Parathyroid adenoma (tissue), 2 donors: ENCODE results near the gene ZWILCH.
"Not testable (repeated sequence)": the region's sequence is repeated elsewhere in the genome, so short reads cannot be mapped to it uniquely, and the experiment has no call there.

Experiments
- H2AFZ ChIP-seq: fragments of 300-600 bp; sonication (generic); one replicate; pipeline ENCODE4 v1.7.0; 2017; ENCODE audit warnings: antibody characterized with exemption, mild to moderate bottlenecking
- H3K27ac ChIP-seq: fragments of 300-600 bp; sonication (generic); one replicate; pipeline ENCODE4 v1.7.0; 2017
- H3K27me3 ChIP-seq: fragments of 300-600 bp; sonication (generic); one replicate; pipeline ENCODE4 v1.7.0; 2017; ENCODE audit warnings: low read length; ENCODE audit not compliant: control insufficient read depth, insufficient read depth
- H3K36me3 ChIP-seq: fragments of 300-600 bp; sonication (generic); one replicate; pipeline ENCODE4 v1.7.0; 2017; ENCODE audit warnings: low read length; ENCODE audit not compliant: control insufficient read depth, insufficient read depth
- H3K4me1 ChIP-seq: fragments of 300-600 bp; sonication (generic); one replicate; pipeline ENCODE4 v1.7.0; 2017; ENCODE audit warnings: control low read depth
- H3K4me2 ChIP-seq: fragments of 300-600 bp; sonication (generic); one replicate; pipeline ENCODE4 v1.7.0; 2017; ENCODE audit warnings: low read length
- H3K4me3 ChIP-seq: fragments of 300-600 bp; sonication (generic); one replicate; pipeline ENCODE4 v1.7.0; 2017; ENCODE audit warnings: low read depth, low read length
- H3K79me2 ChIP-seq: fragments of 300-600 bp; sonication (generic); one replicate; pipeline ENCODE4 v1.7.0; 2017; ENCODE audit warnings: control low read depth
- H3K9ac ChIP-seq: fragments of 300-600 bp; sonication (generic); one replicate; pipeline ENCODE4 v1.7.0; 2017; ENCODE audit warnings: mild to moderate bottlenecking
- H3K9me3 ChIP-seq: fragments of 300-600 bp; sonication (generic); one replicate; pipeline ENCODE4 v1.7.0; 2017; ENCODE audit warnings: low read length; ENCODE audit not compliant: control insufficient read depth
- TF ChIP-seq, protein P1 (sequence below): fragments of 300-600 bp; sonication (generic); IDR thresholded peaks from one replicate; pipeline ENCODE4 v1.7.0; 2017; ENCODE audit warnings: antibody characterized with exemption, mild to moderate bottlenecking
- donor health status: primary hyperparathyroidism.

The ZWILCH gene

GRCh38 chr15:66588971-66589370, 83.8 kb downstream of the ZWILCH start:
- Histone ChIP-seq H3K4me3 (no peak overlapping the region), H3K4me1 (no peaks in the 10 kb centered on the region), H2AFZ (no peak overlapping the region), H3K27ac (no peak overlapping the region), H3K9me3 (no peaks in the 10 kb centered on the region), H3K9ac (no peak overlapping the region), H3K27me3 (no peaks in the 10 kb centered on the region), H3K79me2 (no peaks in the 10 kb centered on the region), H3K36me3 (no peaks in the 10 kb centered on the region), H3K4me2 (no peak overlapping the region)
- TF ChIP-seq, protein P1, sequence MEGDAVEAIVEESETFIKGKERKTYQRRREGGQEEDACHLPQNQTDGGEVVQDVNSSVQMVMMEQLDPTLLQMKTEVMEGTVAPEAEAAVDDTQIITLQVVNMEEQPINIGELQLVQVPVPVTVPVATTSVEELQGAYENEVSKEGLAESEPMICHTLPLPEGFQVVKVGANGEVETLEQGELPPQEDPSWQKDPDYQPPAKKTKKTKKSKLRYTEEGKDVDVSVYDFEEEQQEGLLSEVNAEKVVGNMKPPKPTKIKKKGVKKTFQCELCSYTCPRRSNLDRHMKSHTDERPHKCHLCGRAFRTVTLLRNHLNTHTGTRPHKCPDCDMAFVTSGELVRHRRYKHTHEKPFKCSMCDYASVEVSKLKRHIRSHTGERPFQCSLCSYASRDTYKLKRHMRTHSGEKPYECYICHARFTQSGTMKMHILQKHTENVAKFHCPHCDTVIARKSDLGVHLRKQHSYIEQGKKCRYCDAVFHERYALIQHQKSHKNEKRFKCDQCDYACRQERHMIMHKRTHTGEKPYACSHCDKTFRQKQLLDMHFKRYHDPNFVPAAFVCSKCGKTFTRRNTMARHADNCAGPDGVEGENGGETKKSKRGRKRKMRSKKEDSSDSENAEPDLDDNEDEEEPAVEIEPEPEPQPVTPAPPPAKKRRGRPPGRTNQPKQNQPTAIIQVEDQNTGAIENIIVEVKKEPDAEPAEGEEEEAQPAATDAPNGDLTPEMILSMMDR = no peak

DNA sequence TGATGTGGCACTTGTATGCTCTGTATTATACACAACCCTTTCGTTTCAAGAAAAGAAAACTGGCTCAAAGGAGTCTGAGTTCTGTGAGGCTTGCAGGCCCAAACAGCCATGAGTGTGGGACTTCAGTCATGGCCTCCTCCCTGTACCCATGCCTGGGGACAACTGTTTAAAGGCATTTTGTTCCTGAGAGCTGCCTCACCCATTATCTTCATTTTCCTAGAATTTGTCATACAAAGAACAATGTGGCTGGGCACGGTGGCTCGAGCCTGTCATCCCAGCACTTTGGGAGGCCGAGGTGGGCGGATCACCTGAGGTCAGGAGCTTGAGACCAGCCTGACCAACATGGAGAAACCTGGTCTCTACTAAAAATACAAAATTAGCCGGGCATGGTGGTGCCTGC, 84.3 kb downstream of the ZWILCH start:
- H2AFZ ChIP-seq, H3K27ac ChIP-seq, H3K36me3 ChIP-seq, H3K27me3 ChIP-seq, H3K4me3 ChIP-seq, H3K4me1 ChIP-seq, H3K9me3 ChIP-seq, H3K4me2 ChIP-seq, H3K9ac ChIP-seq, H3K79me2 ChIP-seq: not testable (repeated sequence)

GRCh38 chr15:66590435-66590834, 85.3 kb downstream of the ZWILCH start:
- Histone ChIP-seq H2AFZ (no peak overlapping the region), H3K27me3 (no peaks in the 10 kb centered on the region), H3K9me3 (no peaks in the 10 kb centered on the region), H3K36me3 (no peaks in the 10 kb centered on the region), H3K9ac (no peak overlapping the region), H3K4me1 (no peaks in the 10 kb centered on the region), H3K4me2 (no peak overlapping the region), H3K4me3 (no peak overlapping the region), H3K79me2 (no peaks in the 10 kb centered on the region), H3K27ac (no peak overlapping the region)
- TF ChIP-seq, protein P1 = no peak

- Histone ChIP-seq H3K79me2 (no peaks in the 10 kb centered on the region), H3K9me3 (no peaks in the 10 kb centered on the region)
- TF ChIP-seq, protein P1 = no peak
These were observed 86.3 kb downstream of the ZWILCH start for GRCh38 chr15:66591322-66591862.

DNA sequence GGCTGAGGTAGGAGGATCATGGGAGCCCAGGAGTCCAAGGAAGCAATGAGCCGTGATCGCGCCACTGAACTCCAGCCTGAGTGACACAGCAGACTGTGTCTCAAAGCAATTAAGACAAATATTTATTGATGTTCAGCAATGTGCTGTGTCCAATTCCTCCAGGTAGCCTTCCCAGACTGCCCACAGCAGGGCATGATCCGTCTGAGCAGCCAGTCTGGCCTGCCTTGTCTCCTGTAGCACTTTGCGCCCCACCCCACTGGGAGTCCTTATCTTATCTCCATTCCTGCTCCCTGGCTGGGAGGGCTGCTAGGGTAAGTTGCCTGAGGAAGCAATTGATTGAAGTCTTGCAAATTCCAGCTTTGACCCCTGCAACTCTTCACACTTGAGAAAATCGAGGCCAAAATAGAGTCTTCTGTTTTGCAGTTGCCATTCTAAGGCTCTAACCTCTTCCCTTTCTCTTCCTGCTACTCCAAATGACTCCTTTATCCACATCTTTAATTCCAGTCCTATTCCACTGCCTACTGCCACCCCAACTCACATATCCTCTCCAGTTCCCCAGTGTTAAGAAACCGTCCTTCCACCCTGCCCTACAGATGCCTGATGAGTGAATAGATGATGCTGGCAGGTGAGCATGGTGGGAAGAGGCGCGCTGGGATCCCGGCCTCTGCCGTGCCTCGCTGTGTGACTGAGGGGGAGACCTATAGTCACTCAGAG, 87.5 kb downstream of the ZWILCH start:
- Histone ChIP-seq H3K9ac (no peak overlapping the region), H3K27me3 (no peaks in the 10 kb centered on the region), H2AFZ (no peak overlapping the region), H3K9me3 (no peaks in the 10 kb centered on the region), H3K79me2 (no peaks in the 10 kb centered on the region), H3K27ac (no peak overlapping the region), H3K4me3 (no peak overlapping the region), H3K4me2 (no peak overlapping the region), H3K36me3 (no peaks in the 10 kb centered on the region), H3K4me1 (no peaks in the 10 kb centered on the region)
- TF ChIP-seq, protein P1 = no peak

More at GRCh38 chr15:66591322-66591862, 86.3 kb downstream of the ZWILCH start:
- no peaks in the 10 kb centered on the region for H3K4me1 ChIP-seq
- no peaks in the 10 kb centered on the region for H3K36me3 ChIP-seq
- no peak overlapping the region for H3K27ac ChIP-seq
- no peak overlapping the region for H3K4me2 ChIP-seq
- H3K9ac ChIP-seq = no peak overlapping the region
- H3K4me3 ChIP-seq = no peak overlapping the region
- H3K27me3 ChIP-seq = no peaks in the 10 kb centered on the region
- no peak overlapping the region for H2AFZ ChIP-seq
